Activated T-helper 1 cell treated with anti-CD3 and anti-CD28 coated beads, Interleukin-2, amount 50 U/mL, for 16 hours (primary cell): ENCODE data around the gene BIRC5.

ENCODE experiments used
- DNase-seq, 2 donors: peaks; one replicate each; pipeline ENCODE4 v3.0.0-alpha.2; 2020; ENCODE audit warnings: low read depth in 1 of 2, low spot score in 1 of 2

BIRC5 gene

GRCh38 chr17:78255029-78255656, 41.1 kb downstream of the BIRC5 start:
- DNase-seq = no peak

GRCh38 chr17:78255953-78256706, 42.1 kb downstream of the BIRC5 start:
- no peak for DNase-seq

- no peak for DNase-seq
These were observed 42.9 kb downstream of the BIRC5 start for GRCh38 chr17:78256707-78257591.

DNA sequence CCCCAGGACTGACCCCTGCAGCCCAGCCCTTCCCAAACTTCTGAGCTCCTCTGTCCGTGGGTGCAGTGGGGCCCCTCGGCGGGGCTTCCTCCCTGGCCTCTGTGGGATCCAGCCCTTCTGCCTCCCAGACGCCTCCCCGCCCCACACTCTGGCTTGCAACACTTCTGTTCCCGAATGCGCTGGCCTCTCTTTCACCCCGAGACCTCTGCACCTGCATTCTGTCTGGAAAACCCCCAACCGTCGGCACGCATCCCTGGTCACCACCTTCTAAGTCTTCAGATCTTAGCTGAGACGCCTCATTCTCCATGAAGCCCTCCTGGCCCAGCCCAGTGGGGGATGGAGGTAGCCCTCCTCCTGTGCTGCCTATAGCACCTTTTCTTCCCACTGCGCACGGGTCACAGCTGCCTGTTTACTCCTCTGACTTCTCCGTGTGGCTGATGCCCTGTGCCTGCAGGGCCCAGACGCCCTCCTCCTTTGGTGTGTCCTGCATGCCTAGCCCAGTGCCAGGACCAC, 43.8 kb downstream of the BIRC5 start:
- no peak for DNase-seq

DNA sequence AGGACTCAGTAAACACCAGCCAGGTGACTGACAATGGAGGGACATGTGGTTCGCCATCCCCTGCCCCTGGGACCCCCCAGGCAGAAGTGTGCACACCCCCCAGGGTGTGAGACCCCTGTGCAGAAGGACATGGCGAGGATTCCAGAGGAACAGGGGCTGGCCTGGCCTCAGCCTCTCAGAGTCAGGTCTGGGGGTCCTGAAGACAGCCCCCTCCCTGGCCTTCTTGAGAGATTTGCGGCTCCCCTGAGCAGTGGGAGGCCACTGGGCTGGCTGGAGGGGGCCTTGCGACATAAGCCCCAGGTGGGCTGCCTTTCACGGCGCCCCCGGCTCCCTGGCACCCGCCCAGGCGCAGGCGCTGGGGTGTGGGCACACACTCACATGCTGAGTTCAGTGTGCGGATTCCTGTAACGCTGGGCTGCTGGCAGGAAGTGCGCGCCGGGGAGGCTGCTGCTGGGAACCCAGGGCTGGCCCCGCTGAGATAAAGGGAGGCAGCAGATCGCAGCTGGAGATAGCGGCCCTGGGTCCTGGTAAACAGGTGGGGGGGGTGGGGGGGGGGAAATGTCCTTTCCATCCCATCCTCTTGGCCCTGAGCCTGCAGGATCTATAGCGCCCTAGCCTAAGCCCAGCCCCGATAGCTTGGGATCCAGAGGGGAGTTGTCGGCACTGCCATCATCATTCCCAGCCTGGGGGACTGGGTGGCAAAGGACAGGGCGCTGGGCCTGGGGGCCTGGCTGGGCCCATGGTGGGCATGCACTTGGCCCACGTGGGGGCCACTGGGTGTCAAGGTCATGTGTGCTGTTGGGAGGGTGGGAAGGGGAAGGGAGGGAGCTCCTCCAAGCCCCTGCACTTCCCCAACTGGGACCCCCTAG, 44.5 kb downstream of the BIRC5 start:
- peak; percentile 43 to 59 for DNase-seq

GRCh38 chr17:78259192-78259554, 45.1 kb downstream of the BIRC5 start:
- no peak for DNase-seq

- DNase-seq = no peak
These were observed 49.1 kb downstream of the BIRC5 start for GRCh38 chr17:78263063-78263735.

DNA sequence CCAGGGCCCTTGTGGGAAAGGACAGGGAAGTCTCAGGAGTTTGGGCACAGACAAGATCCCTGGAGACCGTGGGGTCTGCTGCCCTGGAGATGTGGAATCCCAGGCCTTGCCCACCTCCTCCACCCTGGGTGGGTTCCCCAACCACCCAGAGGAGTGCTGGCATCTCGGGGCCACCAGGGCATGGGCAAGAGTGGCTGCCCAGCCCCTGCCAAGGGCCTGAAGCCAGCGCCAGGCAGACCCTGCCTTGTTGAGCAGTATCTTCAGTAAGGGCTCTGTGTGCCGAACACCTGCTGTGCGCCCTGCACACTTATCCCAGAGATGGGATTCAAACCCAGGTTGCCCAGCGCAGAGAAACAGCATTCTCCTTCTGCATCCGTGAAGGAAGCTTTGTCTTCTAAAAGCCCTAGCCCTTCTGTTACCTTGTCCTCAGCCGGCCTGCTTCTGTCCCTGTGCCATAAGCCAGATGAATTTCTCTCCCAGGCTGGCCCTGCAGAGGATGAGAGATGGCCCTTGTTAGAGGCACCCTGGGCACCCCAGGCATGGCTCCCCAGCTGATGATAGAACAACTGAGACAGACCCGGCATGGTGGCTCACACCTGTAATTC, 49.8 kb downstream of the BIRC5 start:
- DNase-seq = no peak

DNA sequence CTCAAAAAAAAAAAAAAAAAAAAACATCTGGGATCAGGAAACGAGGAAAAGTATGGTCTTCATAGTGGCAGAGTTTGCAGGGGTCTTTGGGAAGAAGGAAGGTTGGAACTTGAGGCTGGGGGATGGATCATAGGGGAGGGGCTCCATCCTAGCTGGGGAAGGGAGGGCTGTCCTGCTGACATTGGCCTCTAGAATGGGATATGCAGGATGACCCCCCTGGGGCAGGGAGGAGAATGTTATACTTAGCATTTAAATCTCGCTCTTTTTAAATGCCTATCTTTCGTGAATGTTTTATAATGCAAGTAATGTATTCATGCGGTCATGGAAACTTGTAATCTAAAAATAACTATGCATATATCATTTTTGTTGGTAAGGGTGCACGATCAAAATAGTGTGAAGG, 50.5 kb downstream of the BIRC5 start:
- DNase-seq = no peak

GRCh38 chr17:78265121-78265520, 51.1 kb downstream of the BIRC5 start:
- no peak for DNase-seq

DNA sequence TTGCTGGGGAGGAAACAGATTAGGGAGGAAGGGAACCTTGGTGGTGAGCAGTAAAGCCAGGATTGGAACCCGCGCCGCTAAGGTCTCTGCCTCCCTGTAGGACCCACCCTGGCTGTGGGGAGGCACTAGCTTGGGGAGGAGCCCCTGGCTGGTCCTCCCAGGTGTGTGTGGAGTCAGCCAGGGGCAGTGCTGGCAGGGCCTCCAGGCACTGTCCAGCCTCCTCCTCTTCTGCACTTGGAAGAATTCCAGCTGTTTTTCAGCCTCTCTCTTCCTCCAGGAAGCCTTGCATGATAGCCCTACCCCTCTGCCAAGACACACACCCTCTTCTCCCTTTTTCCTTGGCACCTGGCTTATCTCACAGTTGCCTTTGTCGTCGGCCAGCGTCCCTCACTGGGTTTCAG, 52.2 kb downstream of the BIRC5 start:
- DNase-seq = no peak

GRCh38 chr17:78266771-78267170, 52.7 kb downstream of the BIRC5 start:
- DNase-seq = no peak

- no peak for DNase-seq
These were observed 53.4 kb downstream of the BIRC5 start for GRCh38 chr17:78267253-78268073.

DNA sequence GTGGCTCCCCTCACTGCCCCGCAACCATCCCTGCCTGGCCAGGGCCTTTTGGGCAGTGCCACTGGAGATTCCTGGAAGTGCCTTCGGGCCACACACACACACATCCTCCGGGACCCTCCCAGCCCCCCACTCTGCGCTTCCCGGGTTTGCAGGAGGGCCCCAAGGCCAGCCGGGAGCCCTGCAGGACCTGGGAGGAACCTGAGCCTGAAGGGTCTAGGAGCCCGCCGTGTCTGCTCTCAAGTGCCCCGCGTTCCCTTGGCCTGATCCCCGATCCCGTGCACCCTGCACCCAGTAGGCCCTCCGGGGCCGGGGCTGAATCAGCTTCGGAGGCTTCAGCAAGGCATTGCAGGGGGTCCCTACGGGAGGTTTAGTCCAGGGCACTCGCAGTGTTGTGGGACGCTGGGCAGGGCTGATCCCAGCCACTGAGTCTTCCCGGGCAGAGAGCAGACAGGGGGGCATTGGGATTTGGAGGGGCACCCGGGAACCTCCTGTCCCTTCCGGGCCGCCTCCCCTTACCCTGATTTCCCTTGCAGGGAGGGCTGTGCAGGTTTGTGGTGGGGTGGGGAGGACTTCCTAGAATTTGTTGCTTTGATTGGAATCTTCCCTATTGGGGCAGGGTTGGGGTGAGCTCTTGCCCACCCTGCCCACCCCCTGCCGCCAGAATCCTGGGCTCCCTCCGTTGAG, 54.3 kb downstream of the BIRC5 start:
- DNase-seq = no peak

GRCh38 chr17:78268951-78269905, 55.2 kb downstream of the BIRC5 start:
- no peak for DNase-seq

- no peak for DNase-seq
These were observed 55.9 kb downstream of the BIRC5 start for GRCh38 chr17:78269955-78270381.
